ENCODE data around the gene DEGS2. TPM values are rescaled to one million over a fixed set of nuclear protein-coding genes. Genes with fewer than 3 reads are reported as not detected.
"Not testable (repeated sequence)": the region's sequence is repeated elsewhere in the genome, so short reads cannot be mapped to it uniquely, and the experiment has no call there.

The DEGS2 gene
- total RNA-seq = 4.9 TPM

- DNase-seq = peak; percentile 44
Observed at GRCh38 chr14:100159094-100159864, at the start of gene DEGS2. Gene DEGS2, minus strand, starts transcription at chr14:100159645. Its CDS starts 58 bp downstream, at chr14:100159587.

- not testable (repeated sequence) for DNase-seq
Observed at GRCh38 chr14:100208136-100208535, 48.7 kb upstream of the DEGS2 start.

DNA sequence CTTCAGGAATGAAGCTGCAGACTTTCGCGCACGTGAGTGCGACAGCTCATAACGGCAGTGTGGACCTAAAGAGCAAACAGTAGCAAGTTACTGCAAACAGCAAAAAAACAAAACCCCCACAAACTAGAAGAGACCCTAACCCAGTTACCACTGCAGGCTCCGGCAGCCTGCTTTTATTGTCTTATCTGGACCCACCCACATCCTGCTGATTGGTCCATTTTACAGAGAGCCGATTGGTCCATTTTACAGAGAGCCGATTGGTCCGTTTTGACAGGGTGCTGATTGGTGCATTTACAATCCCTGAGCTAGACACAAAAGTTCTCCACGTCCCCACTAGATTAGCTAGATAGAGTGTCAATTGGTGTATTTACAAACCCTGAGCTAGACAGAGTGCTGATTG, 48.1 kb upstream of the DEGS2 start:
- not testable (repeated sequence) for DNase-seq

- not testable (repeated sequence) for DNase-seq
Observed at GRCh38 chr14:100204835-100205167, 45.4 kb upstream of the DEGS2 start.

GRCh38 chr14:100203962-100204834, 44.8 kb upstream of the DEGS2 start:
- DNase-seq = no peak

DNA sequence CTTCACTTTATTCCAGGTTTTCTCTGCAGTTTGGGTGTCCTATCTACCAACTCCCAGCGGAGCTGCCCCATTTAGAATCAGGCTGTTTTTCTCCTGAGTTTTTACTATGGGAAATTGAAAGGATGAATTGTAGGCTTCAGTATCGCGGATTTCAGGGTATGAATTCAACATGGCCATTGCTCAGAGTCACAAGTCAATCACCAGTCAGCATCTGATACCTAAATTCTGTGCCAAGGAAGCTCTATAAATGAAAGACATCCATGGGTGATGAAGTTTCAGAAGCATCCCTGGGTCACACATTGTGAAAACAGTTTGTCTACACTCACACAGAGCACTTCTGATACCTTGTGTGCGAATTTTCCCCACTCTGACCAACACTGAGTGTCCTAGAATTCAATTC, 43.7 kb upstream of the DEGS2 start:
- DNase-seq = no peak

DNA sequence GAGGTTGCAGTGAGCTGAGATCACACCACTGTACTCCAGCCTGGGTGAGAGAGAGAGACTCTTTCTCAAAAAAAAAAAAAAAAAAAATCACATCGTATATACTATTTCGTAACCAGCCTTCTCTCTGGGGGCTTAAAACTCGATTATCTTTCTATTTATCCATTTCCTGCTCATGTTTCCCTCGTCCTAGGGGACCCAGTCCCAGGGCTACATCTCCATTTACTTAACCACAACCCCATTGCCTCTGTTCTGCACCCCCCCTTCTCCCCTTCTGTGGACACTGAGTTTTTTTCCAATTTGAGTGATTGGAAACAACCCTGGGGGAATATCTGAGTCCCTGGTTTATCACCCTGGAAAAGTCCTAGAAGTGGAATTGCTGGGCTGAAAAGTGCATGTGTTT, 43.3 kb upstream of the DEGS2 start:
- DNase-seq = no peak

- no peak for DNase-seq
Observed at GRCh38 chr14:100201701-100202100, 42.3 kb upstream of the DEGS2 start.

- DNase-seq = no peak
Observed at GRCh38 chr14:100200311-100200710, 40.9 kb upstream of the DEGS2 start.

GRCh38 chr14:100199240-100199860, 39.9 kb upstream of the DEGS2 start:
- DNase-seq = no peak

GRCh38 chr14:100193417-100194357, 34.2 kb upstream of the DEGS2 start:
- DNase-seq = peak; percentile 10

DNA sequence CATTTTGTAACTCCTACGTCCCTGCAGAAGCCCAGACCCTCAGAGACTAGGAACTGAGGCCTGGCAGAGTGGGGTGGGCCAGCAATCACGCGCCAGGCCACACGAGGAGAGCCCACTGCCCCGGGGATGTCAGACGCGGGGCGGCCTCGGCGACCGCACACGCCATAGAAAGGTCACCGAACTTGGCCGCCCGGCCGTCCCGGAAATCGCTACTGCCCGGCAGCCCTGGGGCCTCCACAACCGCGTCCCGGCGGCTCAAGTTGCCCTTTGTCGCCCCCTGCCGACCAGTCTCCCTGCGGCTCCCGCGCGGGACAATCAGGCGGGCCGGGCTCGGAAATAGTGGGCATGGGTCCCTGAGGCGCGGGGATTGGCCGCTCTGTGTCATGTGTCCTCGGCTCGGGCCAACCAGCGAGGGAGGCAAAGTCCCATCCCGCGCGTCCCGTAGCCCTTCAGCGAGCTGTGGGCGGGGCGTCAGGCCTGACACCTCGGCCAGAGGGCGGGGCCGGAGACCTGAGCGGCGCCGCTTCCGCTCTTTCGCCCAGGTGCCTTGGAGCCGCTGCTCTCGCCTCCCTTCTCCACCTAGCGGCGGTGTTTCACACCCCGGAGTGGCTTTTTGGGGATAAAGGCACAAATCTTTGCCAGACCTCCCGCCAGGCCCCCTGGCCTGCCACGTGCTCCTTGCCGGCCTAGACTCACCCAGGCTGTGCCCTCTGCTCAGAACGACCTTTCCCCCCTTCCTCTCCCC, 33.4 kb upstream of the DEGS2 start:
- peak; percentile 100 for DNase-seq

GRCh38 chr14:100192250-100192671, 32.8 kb upstream of the DEGS2 start:
- DNase-seq = peak; percentile 18

DNA sequence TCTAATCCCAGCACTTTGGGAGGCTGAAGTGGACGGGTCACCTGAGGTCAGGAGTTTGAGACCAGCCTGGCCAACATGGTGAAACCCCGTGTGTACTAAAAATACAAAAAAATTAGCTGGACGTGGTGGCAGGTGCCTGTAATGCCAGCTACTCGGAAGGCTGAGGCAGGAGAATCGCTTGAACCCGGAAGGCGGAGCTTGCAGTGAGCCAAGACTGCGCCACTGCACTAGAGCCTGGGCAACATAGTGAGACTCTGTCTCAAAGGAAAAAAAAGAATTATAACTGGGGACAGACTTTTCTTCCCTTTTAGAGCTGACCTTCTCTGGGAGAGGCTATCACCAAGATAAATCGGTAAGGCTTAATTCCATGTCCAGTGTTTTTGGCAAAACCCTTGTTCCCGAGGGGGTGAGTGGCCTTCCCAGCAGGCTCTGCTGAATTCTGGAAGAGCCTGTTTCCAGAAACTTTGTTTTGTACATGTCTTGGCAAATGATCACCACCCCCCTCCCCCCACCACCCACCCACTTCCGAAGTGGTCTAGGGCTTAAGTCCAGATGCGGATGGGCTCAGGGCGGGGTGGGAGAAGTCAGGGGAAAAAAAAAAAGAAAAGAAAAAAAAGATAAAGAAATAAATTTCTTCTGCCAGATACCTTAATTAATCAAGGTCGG, 32.3 kb upstream of the DEGS2 start:
- peak; percentile 14 for DNase-seq

DNA sequence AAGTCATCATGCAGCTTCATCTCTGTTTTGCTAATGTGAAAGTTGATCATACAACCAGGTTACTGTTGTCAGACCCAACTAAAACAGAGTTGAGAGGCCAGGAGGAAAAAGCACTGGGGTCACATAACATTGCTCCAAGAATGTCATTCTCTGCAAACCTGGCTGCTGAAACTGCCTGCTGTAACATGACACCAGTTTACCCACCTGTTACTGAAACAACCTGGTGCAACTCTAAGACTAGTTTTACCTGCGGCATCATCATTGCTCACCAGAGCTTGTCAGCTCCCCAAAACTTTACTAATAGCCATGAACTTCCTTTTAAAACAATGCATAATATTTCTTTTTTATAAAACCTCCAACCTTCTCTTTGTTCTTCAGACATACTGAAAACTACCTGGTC, 30.7 kb upstream of the DEGS2 start:
- DNase-seq = no peak

GRCh38 chr14:100188392-100189030, 29.1 kb upstream of the DEGS2 start:
- no peak for DNase-seq

- peak; percentile 18 for DNase-seq
Observed at GRCh38 chr14:100187247-100187833, 27.9 kb upstream of the DEGS2 start.

DNA sequence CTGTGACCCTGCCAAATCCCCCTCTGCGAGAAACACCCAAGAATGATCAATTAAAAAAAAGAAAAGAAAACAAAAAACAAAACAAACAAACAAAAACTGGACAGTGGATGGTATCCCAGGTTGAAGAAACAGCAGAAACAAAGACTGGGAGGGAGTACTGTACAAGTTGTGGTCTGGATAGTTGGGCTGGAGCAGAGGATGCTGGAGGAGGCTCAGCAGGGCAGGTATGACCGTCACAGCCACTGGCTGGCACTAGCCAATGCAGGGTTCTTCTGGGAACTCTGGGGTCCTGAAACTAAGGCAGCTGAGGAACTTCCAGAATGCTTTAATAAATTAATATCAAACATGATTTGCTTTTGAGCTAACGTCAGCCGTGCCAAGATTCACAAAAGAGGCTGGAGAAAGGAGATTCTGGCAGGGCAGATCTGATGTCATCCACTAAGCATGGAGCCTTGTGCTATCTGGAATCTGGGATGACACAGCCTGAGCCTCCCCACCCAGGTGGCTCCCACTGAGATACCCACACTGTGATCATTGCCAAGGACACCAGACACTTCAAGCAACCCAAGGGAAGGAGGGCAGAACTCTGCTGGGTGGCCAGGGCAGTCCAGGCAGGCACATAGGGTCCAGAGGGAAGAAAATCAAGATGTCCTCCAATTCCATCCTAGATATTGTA, 22.6 kb upstream of the DEGS2 start:
- not testable (repeated sequence) for DNase-seq

DNA sequence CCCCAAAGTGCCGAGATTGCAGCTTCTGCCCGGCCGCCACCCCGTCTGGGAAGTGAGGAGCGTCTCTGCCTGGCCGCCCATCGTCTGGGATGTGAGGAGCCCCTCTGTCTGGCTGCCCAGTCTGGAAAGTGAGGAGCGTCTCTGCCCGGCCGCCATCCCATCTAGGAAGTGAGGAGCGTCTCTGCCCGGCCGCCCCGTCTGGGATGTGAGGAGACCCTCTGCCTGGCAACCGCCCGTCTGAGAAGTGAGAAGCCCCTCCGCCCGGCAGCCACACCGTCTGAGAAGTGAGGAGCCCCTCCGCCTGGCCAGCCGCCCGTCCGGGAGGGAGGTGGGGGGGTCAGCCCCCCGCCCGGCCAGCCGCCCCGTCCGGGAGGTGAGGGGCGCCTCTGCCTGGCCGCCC, 21.2 kb upstream of the DEGS2 start:
- DNase-seq = not testable (repeated sequence)

Measured in tongue (tissue), 2 donors.